ENCODE data around the gene TBRG1. TPM values are rescaled to one million over a fixed set of nuclear protein-coding genes. Genes with fewer than 3 reads are reported as not detected.
A peak's percentile ranks its signal among the peaks of the same experiment; 100 is the strongest.

The TBRG1 gene
- total RNA-seq, 2 donors from 2014 or later, result 30.7 to 35.5 TPM

DNA sequence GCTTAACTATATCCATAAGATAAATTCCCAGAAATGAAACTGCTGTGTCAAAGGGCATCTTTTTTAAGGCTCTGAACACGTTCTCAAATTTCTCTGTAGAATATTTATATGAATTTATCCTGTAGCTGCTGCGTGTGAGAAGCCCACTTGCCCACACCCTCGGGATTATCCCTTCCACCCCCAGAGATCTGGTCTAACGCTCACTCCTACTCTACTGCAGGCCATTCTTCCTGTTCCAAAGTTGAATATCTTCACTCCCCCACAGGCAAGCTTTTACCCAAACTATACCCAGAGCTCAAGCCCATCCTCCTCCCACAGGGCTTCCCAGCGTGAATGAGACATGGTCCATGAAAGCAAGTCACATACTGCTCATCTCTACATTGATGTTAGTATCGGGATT is 25.9 kb downstream of the TBRG1 start:
- no peak for DNase-seq
- no peak for ATAC-seq
- intact Hi-C loops (cut with DNase I, micrococcal nuclease), result no loop called here

DNA sequence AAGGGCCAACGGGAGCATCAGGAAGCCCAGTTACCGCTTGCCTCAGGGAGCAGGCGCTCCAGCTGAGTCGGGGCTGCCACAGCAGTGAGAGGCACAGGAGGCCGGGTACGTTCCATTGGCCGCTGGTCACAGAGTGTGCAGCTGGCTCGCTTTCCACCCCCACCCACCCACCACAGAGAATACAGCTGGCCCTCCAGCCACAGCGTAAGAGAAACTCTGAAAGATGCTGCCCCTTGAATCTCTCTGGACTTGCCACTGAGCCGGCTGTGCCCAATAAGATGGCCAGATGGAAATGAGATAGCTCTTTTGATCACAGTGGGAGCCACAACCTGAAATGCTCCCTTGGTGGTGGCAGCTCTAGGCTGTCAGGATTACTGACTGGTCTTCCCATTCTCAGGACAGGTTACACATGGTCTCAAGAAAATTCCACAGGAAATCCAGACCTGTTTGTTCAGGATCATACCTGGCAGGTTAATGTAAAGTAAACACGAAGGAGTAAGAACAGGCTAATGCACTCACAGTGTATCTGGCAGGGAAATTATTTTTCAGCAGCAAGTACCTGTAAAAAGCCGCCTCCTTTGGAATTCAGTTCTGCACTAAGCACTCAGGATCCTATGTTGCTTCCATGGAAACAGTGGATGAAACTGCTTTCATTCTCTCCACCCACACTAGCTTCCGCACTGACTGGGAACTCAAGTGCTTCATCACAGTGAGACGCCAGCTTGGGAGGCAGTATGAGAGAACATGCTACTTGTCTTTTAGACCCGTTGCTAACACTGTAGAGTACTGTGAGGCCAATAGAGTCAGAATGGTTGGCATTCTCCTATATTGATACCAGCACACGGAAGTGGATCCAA is 34.3 kb downstream of the TBRG1 start:
- ATAC-seq, result no peak
- intact Hi-C loops (cut with DNase I, micrococcal nuclease), result no loop called here
- no peak for DNase-seq

DNA sequence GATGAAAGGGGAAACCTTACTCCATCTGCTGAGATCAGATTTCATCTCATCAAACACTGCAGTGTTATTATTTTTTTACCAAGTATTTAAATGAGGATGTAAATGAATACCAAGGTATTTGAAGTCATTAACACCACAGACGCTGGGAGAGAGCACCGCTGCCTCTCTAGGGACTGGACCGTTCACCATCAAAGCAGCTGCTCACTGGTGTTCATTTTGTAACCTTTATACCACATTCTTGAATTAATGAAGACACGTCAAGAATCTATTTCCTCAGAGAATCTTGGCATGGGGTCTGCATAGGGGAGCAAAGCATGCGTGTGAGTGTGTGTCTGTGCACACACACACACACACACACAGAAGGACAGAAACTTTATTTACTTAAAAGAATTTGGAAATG is 35.2 kb downstream of the TBRG1 start:
- intact Hi-C loops (cut with DNase I, micrococcal nuclease), result no loop called here
- ATAC-seq (no peak), DNase-seq (no peak)

DNA sequence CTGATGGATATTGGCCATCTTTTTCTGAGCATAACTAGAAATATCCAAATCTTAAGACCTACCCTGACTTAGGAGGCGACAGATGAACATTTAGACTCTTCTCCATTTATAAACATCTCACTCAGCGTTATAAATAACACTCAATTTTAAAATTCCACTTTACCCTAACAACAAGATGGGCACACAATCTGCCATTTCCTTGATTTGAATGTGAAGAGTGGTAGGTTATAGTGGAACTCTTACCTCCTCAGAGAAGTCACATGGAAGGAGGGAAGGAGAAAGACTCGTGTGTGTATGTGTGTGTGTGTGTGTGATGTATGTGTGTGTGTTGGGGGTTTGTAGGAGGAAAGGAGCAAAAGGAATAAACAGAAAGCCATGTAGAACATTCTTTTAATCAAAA is 35.8 kb downstream of the TBRG1 start:
- ATAC-seq, result no peak
- intact Hi-C loops (cut with DNase I, micrococcal nuclease), result no loop called here
- DNase-seq, result no peak

DNA sequence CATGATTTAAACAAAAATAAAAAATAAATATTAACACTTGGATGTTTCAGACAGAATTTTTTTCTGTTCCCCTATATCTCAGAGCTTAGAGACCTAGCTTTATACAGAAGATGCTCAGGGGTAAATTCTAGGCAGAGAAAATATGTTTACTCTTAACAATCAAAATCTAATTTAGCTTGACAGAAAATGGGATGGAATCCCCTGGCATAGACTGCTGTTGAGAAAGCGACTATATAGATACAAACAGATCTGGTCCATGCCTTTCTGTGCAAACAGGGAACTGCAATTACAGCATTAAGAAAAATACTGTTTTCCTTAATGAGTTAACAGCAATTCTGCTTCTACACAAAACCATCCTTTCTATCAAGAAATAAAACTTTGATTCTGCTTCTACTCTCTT is 36.3 kb downstream of the TBRG1 start:
- DNase-seq, result no peak
- intact Hi-C loops (cut with DNase I, micrococcal nuclease), result no loop called here
- no peak for ATAC-seq

DNA sequence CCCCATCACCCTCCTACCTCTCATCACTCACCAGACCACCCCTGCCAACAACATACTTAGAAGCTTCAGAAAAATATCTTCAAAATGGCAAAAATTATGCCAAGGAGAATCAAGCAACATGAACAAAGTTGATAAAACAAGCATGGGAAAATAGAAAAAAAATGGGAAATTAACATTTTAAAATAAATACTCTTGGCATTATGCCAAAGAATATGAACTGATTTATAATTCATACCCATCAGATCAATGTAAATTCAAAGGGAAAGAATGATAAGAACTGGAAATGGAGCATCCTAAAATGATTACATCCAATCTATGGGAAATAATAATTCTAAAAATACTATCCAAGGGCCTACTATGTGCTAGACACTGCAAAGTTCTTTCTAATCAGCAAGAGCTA is 38.9 kb downstream of the TBRG1 start:
- intact Hi-C loops (cut with DNase I, micrococcal nuclease), result loop anchor here in 1 of 2 donors (10.0 kb wide), 1 partner anchor 173 kb away; no protein-coding TSS in a partner anchor
- ATAC-seq, result no peak
- no peak for DNase-seq

DNA sequence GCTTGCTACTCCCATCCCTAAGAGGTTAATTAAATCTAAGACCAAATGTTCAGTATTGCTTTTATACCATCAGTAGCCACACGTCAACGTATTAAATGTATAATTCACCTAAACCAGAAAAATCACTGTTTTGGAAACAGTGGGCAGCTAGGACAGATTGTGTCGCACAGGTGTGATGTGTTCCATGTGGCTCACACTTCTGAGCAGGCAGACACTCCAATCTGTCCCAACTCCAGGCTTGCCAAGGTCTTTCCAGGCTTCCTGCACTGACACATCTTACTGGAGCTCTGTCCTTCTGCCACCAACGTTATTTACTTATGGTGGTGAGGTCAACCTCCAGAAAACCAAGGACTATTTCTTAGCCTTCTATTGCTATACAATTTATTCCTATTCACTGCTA is 39.4 kb downstream of the TBRG1 start:
- ATAC-seq (no peak), DNase-seq (no peak)
- intact Hi-C loops (cut with DNase I, micrococcal nuclease), result loop anchor here in 1 of 2 donors (10.0 kb wide), 1 partner anchor 173 kb away; no protein-coding TSS in a partner anchor

DNA sequence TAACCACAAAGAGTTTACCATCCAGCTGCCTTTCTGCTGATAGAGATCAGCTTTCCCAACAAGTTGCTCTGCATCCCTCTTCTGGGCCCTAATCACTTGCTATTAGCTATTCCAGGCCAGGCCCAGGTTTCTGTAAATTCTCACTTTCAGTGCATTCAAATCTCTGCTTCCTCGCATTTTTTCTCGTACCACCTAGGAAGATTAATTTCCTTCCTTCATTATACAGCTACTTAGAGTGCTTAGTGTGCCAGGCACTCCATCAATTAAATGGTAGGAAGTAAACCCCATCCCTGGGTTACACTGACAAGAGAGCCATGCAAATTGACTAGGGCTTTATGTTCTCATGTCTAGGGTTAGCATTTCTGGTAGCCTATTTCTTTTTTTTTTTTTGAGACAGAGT is 41.2 kb downstream of the TBRG1 start:
- intact Hi-C loops (cut with DNase I, micrococcal nuclease), result loop anchor here in 1 of 2 donors (10.0 kb wide), 1 partner anchor 171 kb away; no protein-coding TSS in a partner anchor
- ATAC-seq (no peak), DNase-seq (no peak)

DNA sequence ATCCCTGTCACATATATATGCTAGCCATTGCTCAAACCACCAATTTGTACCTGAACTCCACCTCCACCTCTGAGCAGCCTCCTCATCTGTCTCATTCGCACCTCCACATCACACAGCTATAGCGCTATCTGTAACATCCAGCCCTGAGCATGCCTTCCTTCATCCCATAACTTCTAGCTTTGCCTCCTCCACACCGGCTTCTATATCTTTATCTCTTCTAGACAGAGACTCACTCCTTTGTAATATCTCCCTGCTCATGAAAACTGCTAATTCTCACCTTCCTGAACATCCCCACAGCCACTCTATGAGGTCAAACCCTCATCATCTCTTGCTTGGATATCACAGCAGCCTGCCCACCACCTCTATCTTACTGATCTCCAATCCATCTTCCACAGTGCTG is 44.9 kb downstream of the TBRG1 start:
- intact Hi-C loops (cut with DNase I, micrococcal nuclease), result loop anchor here in 1 of 2 donors (10.0 kb wide), 1 partner anchor 167 kb away; no protein-coding TSS in a partner anchor
- DNase-seq (no peak), ATAC-seq (no peak)

DNA sequence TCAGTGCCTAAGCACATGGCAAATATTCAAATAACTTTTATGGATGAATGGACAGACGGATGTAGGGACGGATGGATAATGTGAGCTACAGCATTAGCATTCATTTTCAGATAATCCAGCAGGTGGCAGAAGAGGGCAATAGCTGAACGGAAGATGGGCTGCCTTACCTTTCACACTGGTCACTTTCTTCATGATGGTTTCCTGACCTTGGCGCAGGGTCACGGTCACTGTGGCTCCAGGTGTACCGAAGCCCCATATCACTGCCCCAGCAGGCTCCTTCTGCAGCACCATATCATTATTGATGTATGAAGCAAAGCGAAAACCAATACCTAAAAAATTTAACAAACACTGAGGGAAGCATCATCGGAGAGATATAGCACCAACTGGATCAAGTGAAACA is 46.5 kb downstream of the TBRG1 start:
- no peak for ATAC-seq
- intact Hi-C loops (cut with DNase I, micrococcal nuclease), result loop anchor here in 1 of 2 donors (10.0 kb wide), 1 partner anchor 166 kb away; no protein-coding TSS in a partner anchor
- DNase-seq, result peak in 1 of 2 donors; percentile 32

DNA sequence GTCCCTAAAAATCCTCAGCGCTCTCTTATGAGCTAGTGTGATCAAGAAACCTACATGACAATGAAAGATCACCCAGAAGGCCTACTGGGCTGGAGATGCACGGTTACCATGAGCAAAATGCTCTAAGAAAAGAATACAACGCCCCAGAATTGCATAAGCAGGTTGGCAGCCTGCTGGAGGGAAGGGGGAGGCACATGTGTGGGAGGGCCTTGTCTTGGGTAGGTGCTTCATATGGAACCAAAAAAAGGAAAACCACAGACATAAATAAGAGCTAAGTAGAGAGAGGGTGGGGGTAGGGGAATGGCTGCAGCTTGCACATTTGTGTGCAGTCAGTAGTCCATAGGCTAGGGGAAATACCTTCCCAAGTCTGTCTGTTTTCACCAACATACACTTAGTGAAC is 48.1 kb downstream of the TBRG1 start:
- ATAC-seq (no peak), DNase-seq (no peak)
- intact Hi-C loops (cut with DNase I, micrococcal nuclease), result loop anchor here (2.0 to 10.0 kb wide), 2 partner anchors 92 to 94 kb away; partner anchors contain the start of gene ESAM (in 2 of the 2)

DNA sequence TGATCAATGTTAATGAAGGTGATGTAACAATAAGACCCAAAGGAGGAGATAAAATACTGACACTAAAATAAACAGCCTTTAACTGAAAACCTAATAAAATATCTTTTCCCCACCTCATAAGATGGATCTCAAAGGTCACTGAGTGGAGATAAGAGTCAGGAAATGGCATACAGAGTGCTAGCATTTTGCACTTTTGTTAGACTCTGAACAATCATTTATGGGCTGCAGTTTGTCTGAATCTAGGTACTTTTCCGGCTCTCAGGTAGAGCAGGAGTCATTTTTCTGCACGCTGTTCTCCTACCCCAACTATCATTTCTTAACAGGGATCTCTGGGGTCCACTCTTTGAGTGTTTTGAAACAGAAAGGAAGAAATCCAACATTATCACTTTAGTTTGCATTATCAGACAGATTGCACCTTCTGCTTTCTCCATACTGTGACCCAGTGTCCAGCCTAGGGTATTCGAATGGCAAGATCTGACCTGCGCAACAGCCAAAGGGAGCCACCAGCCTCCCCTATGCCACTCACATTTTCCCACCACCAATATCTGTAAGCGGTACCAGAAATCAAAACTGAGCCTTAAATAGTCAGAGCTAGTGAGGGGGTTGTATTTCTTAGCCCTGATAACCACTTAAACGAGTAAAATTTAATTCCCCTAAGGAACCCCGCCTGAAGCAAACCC is 50.0 kb downstream of the TBRG1 start:
- DNase-seq (peak in 1 of 2 donors; percentile 10), ATAC-seq (peak; percentile 66)
- intact Hi-C loops (cut with DNase I, micrococcal nuclease), result loop anchor here in 1 of 2 donors (10.0 kb wide), 1 partner anchor 92 kb away; the partner anchor contains the start of gene ESAM

DNA sequence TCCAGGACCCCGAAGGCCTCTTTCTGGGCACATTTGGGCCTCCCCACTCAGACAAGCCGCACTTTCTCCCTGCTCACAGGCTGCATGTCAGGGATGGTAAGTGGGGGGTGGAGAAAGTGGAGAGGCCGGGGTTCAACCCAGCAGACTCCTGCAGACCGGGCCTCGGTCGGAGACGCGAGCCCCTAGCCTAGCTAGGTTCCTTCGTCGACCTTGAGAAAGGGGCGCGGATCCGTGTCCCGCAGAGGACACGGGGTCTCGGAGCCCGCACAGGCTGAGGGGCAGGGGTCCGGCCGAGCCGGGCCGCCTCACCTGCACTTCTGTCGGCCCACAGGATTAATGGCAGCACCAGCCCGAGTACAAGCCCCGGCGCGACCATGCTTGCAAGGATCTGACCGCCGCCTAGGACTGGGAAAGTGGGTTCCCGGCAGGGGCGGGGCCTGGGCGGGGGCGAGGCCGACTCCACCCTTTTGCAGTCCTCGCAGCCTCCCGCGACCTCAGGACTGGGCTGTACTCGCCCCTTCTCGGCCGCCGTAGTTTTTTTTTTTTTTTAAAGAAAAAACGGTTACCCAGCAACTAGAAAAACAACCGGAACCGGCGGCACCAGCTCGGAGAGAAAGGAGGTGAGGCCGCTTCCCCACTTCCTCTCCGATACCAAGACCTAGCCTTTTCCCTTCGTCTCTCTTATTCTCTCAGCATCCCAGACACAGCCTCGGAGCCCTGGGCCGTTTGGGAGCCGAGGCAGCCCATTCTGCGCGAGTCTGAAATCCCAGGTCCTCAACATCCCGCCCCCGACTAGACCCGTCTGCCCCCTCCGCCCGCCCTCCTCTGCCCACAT is 50.9 kb downstream of the TBRG1 start, which contains the start of the genes SIAE and SPA17:
Gene SIAE, minus strand, starts transcription at position 407 of the 835 bp plus-strand sequence. Its CDS starts 31 bp downstream, at position 376.
Gene SPA17, plus strand, starts transcription at position 572 of the 835 bp plus-strand sequence. CDS start 1,361 bp downstream, outside the sequence.
- intact Hi-C loops (cut with DNase I, micrococcal nuclease), result loop anchor here in 1 of 2 donors (10.0 kb wide), 1 partner anchor 91 kb away; the partner anchor contains the start of gene ESAM
- peak; percentile 93 for ATAC-seq
- peak; percentile 95 to 96 for DNase-seq

DNA sequence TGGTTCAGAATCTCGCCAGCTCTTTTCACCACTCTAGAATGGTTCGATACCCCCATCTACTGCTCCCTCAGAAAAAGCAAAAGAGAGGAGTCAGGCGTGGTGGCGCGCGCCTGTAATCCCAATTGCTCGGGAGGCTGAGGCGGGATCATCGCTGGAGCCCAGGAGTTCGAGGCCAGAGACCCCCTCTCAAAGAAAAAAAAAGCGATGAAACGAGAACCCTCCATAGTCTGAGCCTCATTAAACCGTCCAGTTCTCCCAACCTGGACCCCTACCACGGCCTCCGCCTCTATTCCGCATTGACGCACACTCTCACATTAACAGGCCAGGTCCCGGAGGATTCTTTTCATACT is 51.5 kb downstream of the TBRG1 start:
- ATAC-seq (no peak), DNase-seq (peak; percentile 23 to 30)
- intact Hi-C loops (cut with DNase I, micrococcal nuclease), result loop anchor here in 1 of 2 donors (10.0 kb wide), 1 partner anchor 91 kb away; the partner anchor contains the start of gene ESAM

DNA sequence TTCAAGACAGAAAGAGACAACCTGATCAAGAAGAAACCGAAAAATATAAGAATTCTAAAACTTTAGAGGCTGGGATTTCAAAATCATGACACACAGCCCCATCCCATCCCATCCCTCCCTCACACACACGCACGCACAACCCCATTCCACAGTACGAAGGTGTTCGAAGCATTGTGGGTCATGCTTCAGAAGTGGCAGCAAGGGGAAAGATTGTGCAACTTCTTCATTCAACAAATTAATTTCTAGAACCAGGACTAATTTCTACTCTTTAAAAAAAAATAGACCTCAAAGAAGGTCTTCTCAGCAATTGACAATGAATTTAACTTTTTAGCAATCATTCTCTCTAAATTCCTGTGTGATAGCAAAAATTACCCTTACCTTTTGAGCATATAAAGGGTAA is 51.9 kb downstream of the TBRG1 start:
- intact Hi-C loops (cut with DNase I, micrococcal nuclease), result loop anchor here in 1 of 2 donors (10.0 kb wide), 1 partner anchor 90 kb away; the partner anchor contains the start of gene ESAM
- DNase-seq (no peak), ATAC-seq (no peak)

DNA sequence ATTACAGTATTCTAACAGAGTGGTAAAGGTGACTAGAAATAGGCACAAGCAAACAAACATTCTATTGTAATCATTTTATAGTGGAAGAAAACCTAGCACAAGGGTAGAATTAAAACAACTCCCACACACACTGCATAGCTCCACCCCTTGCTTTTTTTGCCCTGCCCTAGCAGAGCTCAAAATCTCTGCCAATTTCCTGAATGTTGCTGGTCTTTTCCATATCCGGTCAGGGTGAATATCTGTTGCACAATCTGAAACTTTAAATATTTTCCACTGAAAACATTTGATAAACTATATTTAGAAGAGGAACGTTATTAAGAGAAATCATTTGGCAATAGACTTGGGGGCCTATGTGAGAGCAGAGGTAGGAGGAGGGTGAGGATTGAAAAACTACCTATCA is 53.7 kb downstream of the TBRG1 start:
- DNase-seq, result peak; percentile 35 to 51
- ATAC-seq, result peak; percentile 49
- intact Hi-C loops (cut with DNase I, micrococcal nuclease), result loop anchor here in 1 of 2 donors (10.0 kb wide), 1 partner anchor 88 kb away; the partner anchor contains the start of gene ESAM

DNA sequence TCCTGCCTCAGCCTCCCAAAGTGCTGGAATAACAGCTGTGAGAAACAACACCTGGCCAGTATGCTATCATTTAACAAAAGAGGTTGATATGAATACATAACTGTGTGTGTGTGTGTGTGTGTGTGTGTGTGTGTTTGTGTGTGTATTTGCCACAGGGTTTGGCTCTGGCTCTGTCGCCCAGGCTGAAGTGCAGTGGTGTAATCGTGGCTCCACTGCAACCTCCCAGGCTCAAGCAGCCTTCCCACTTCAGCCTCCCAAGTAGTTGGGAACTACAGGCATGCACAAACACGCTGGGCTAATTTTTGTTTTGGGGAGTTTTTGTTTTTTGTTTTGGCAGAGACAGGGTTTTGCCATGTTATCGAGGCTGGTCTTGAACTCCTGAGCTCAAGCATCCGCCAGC is 55.8 kb downstream of the TBRG1 start:
- intact Hi-C loops (cut with DNase I, micrococcal nuclease), result loop anchor here in 1 of 2 donors (10.0 kb wide), 1 partner anchor 86 kb away; the partner anchor contains the start of gene ESAM
- ATAC-seq (no peak), DNase-seq (no peak)

DNA sequence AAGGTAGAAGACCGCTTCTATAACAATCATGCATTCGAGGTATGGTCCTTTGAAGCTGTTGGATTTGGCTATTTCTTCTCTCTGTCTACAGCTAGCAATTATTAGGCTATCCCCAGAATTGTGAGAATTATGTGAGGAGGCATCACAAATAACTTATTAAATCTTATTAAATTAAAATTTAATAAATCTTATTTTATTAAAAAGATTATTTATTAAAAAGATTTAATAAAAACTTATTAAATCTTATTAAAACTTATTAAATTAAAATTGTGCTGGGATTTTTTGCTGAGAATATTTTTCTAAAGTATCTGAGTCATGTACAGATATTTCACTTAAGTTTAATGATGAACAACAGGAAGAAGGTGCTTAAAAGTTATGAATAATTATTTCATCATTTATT is 58.8 kb downstream of the TBRG1 start:
- intact Hi-C loops (cut with DNase I, micrococcal nuclease), result no loop called here
- ATAC-seq (no peak), DNase-seq (no peak)
